Upper lobe of left lung (tissue), 6 donors: Measurements from ENCODE around the gene OTOF. TPM values are rescaled to one million over a fixed set of nuclear protein-coding genes. Genes with fewer than 3 reads are reported as not detected.

Experiments used
- ATAC-seq, 2 donors: fragments of 200-7000 bp; cut with Tn5 transposase; one replicate each; pipeline ENCODE4 v1.9.1; 2022; ENCODE audit warnings: mild to moderate bottlenecking in 2 of 2, moderate library complexity in 2 of 2; ENCODE audit not compliant: low FRiP score in 2 of 2
- DNase-seq, 2 donors: peaks; one replicate each; pipeline ENCODE4 v3.0.0-alpha.2; 2019 to 2020
- H3K27ac ChIP-seq, 4 donors: fragments of 200-600 bp; sonication (generic); one replicate each; pipeline ENCODE4 v1.5.1; 2016 to 2019
- H3K27me3 ChIP-seq, 4 donors: fragments of 200-600 bp; sonication (generic); one replicate each; pipeline ENCODE4 v1.5.1; 2017 to 2019
- H3K36me3 ChIP-seq, 4 donors: fragments of 200-600 bp; sonication (generic); one replicate each; pipeline ENCODE4 v1.5.1; 2016 to 2019
- H3K4me1 ChIP-seq, 4 donors: fragments of 200-600 bp; sonication (generic); one replicate each; pipeline ENCODE4 v1.5.1; 2018 to 2019
- H3K4me3 ChIP-seq, 4 donors: fragments of 200-600 bp; sonication (generic); one replicate each; pipeline ENCODE4 v1.5.1; 2017 to 2019; ENCODE audit warnings: mild to moderate bottlenecking in 2 of 4, moderate library complexity in 1 of 4
- H3K9me3 ChIP-seq, 4 donors: fragments of 200-600 bp; sonication (generic); one replicate each; pipeline ENCODE4 v1.5.1; 2018 to 2019
- EP300 ChIP-seq, 4 donors: sonication (generic); formaldehyde crosslinking; IDR thresholded peaks; one replicate each; pipeline ENCODE4 v1.5.1; 2017; ENCODE audit warnings: antibody characterized with exemption in 4 of 4, control low read depth in 2 of 4
- POLR2A ChIP-seq, 4 donors: fragments of 450-650 bp; IDR thresholded peaks; one replicate each; pipeline ENCODE4 v1.5.1; 2016 to 2017; ENCODE audit warnings: antibody characterized with exemption in 4 of 4, mild to moderate bottlenecking in 2 of 4
- POLR2AphosphoS5 ChIP-seq, 2 donors: sonication (generic); formaldehyde crosslinking; IDR thresholded peaks; one replicate each; pipeline ENCODE4 v1.5.1; 2017; ENCODE audit warnings: antibody characterized with exemption in 2 of 2
- WGBS, 2 donors: methylation state at CpG; one replicate each; pipeline ENCODE4 v1.1.5; 2017 to 2018; 5-methylcytosine and 5-hydroxymethylcytosine counted together
- total RNA-seq, 6 donors: library from RNA; depleted of rRNA in 4 of 6; stranded (reverse); fragments of >200 nt in 4 of 6; gene quantifications; one replicate each; pipeline versions ENCODE4 v1.1.0 to v1.2.1, GENCODE V29; 2016 to 2021
- TF ChIP-seq, protein P1 (sequence below), 6 experiments: fragments of 450-650 bp in 4 of 6; fragments of 200-600 bp in 2 of 6; sonication (generic) in 2 of 6; IDR thresholded peaks; one replicate each; pipeline ENCODE4 v1.5.1; 2016 to 2019; ENCODE audit warnings: antibody characterized with exemption in 6 of 6
- donor health status: DM: no; HTN: no; CAD: no; lungs with moderate emphysema.
- donor health status: DM: no; HTN: yes; CAD: no; lungs with severe emphysema.

OTOF gene
- total RNA-seq, 6 donors from 2014 or later, result 0.10 to 0.15 (median 0.11) TPM; not detected in 3

DNA sequence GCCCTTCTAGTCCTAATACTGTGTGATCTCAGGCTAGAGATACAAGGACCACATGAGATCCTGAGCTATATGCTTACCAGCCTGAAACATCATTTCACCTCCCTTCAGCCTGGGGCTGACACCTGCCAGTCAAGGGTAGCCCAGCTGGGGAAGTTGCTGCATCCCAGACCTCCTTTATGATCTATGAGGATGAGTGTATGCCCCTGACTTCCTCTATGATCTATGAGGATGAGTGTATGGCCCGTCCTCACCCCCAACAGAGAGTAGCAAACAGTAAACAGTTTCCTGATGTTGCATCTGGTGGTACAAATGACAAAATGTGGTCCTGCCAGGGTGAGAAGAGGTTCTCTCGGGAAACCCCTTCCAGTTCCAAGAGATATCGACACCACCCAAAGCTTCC lies 8.9 kb upstream of the OTOF start:
- Histone ChIP-seq H3K4me3 (no peak overlapping the region), H3K4me1 (no peaks in the 10 kb centered on the region), H3K27me3 (no peaks in the 10 kb centered on the region), H3K36me3 (no peaks in the 10 kb centered on the region), H3K27ac (no peak overlapping the region), H3K9me3 (no peaks in the 10 kb centered on the region)
- DNase-seq, result no peak
- no peak for ATAC-seq
- TF ChIP-seq POLR2AphosphoS5 (IDR thresholded peaks at IDR 0.05) (no peak), POLR2A (IDR thresholded peaks at IDR 0.05) (no peak), EP300 (IDR thresholded peaks at IDR 0.05) (no peak)
- TF ChIP-seq, protein P1, sequence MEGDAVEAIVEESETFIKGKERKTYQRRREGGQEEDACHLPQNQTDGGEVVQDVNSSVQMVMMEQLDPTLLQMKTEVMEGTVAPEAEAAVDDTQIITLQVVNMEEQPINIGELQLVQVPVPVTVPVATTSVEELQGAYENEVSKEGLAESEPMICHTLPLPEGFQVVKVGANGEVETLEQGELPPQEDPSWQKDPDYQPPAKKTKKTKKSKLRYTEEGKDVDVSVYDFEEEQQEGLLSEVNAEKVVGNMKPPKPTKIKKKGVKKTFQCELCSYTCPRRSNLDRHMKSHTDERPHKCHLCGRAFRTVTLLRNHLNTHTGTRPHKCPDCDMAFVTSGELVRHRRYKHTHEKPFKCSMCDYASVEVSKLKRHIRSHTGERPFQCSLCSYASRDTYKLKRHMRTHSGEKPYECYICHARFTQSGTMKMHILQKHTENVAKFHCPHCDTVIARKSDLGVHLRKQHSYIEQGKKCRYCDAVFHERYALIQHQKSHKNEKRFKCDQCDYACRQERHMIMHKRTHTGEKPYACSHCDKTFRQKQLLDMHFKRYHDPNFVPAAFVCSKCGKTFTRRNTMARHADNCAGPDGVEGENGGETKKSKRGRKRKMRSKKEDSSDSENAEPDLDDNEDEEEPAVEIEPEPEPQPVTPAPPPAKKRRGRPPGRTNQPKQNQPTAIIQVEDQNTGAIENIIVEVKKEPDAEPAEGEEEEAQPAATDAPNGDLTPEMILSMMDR (IDR thresholded peaks at IDR 0.05), result no peak
- WGBS, 2 donors, result 75 to 79% methylated on average over 2 to 3 of the region's 3 CpGs

DNA sequence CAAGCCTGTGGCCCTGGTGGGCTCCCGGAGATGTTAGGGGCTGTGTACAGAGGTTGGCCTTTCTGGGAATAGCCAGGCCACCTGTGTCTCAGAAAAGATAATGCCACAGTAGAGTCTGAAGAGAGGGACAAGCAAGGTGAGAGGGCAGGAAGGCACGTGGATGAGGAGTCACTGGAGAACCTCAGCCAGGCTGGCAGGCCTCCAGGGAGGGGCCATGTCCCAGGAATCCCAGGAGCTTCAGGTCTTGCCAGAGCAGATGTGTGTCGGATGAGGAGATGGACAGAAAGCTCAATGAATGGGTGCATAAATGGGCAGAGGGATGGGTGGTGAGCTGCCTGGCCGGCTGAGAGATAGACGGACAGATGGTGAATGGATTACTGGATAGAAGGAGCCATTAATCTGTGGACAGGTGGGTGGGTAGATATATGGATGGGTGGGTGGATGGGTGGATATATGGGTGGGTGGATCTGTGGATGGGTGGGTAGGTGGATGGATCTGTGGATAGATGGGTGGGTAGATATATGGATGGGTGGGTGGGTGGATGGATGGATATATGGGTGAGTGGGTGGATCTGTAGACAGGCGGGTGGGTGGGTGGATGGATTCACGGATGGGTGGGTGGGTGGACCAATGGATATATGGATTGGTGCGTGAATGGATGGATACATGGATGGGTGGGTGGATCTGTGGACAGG lies 7.9 kb upstream of the OTOF start:
- ATAC-seq, result no peak

DNA sequence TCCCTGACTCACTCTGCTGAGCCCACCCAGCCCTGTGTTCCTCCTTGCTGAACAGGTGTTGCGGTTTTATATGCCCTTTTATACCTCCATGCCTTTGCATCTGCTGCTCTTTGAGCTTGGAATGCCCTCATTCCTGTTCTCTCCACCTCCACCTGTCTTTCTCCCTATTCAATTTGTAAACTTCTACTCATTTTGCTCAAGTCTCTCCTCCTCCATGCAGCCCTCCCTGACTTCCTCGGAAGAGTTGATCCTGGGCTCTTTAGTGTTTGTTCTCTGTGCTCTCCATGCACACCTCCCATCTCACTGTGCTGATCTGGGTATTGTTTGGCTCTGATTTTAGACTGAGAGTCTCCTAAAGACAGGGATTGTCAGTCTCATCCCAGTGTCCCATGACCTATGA lies 7.2 kb upstream of the OTOF start:
- H3K4me3 ChIP-seq, result no peak overlapping the region
- H3K27ac ChIP-seq, result no peak overlapping the region
- no peaks in the 10 kb centered on the region for H3K4me1 ChIP-seq
- no peak for DNase-seq
- WGBS, 2 donors, result 81 to 86% methylated on average over 2 of the region's 2 CpGs
- no peaks in the 10 kb centered on the region for H3K27me3 ChIP-seq
- TF ChIP-seq EP300 (IDR thresholded peaks at IDR 0.05), result no peak
- no peak for TF ChIP-seq POLR2AphosphoS5 (IDR thresholded peaks at IDR 0.05)
- TF ChIP-seq, protein P1 (IDR thresholded peaks at IDR 0.05), result no peak
- TF ChIP-seq POLR2A (IDR thresholded peaks at IDR 0.05), result no peak
- ATAC-seq, result no peak
- H3K9me3 ChIP-seq, result no peaks in the 10 kb centered on the region
- no peaks in the 10 kb centered on the region for H3K36me3 ChIP-seq

More for the DNA sequence above, 7.9 kb upstream of the OTOF start:
- DNase-seq, result no peak
- Histone ChIP-seq H3K36me3 (no peaks in the 10 kb centered on the region), H3K27me3 (no peaks in the 10 kb centered on the region), H3K27ac (no peak overlapping the region), H3K4me3 (no peak overlapping the region), H3K4me1 (no peaks in the 10 kb centered on the region), H3K9me3 (no peaks in the 10 kb centered on the region)
- TF ChIP-seq EP300 (IDR thresholded peaks at IDR 0.05) (no peak), POLR2AphosphoS5 (IDR thresholded peaks at IDR 0.05) (no peak), POLR2A (IDR thresholded peaks at IDR 0.05) (no peak)
- TF ChIP-seq, protein P1 (IDR thresholded peaks at IDR 0.05), result no peak
- WGBS, 2 donors, result 84 to 85% methylated on average over 8 of the region's 8 CpGs

DNA sequence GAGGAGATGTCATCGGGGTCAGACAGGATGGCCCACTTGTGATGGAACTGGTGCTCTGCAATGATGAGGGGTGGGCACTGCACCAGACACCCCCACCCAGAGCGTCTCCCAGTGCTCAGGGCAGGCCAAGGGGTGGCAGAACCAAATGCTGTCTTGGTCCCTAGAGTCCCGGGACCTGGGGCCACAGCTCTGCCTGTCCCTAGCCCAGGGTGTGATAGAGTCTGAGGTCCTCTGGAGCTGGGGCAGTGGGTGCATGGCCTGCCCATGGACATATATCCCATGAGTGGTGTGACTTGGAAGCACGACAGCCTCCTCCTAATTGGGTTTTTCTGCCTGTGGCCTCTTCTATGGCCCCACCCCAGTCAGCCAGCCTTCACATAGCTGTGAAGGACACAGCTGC lies 6.7 kb upstream of the OTOF start:
- Histone ChIP-seq H3K9me3 (no peaks in the 10 kb centered on the region), H3K27me3 (no peaks in the 10 kb centered on the region), H3K4me3 (no peak overlapping the region), H3K27ac (no peak overlapping the region), H3K4me1 (no peaks in the 10 kb centered on the region), H3K36me3 (no peaks in the 10 kb centered on the region)
- no peak for TF ChIP-seq POLR2AphosphoS5 (IDR thresholded peaks at IDR 0.05)
- TF ChIP-seq POLR2A (IDR thresholded peaks at IDR 0.05), result no peak
- TF ChIP-seq EP300 (IDR thresholded peaks at IDR 0.05), result no peak
- TF ChIP-seq, protein P1 (IDR thresholded peaks at IDR 0.05), result no peak
- DNase-seq, result no peak
- 62 to 89% methylated on average over 3 to 4 of the region's 4 CpGs for WGBS, 2 donors
- ATAC-seq, result no peak
